Right lung (tissue), 10 donors: ENCODE data around the gene MAGEB18. TPM values are rescaled to one million over a fixed set of nuclear protein-coding genes. Genes with fewer than 3 reads are reported as not detected.

Experiments used
- DNase-seq, 2 donors: peaks; one replicate each; pipeline ENCODE4 v3.0.0-alpha.2; 2013
- long read RNA-seq, 8 donors: transcript quantifications; one replicate each; lab custom pipeline, GENCODE V29; 2026
- polyA plus RNA-seq, 5 donors: library from polyadenylated mRNA; unstranded; fragments of 120-200 nt; gene quantifications; one replicate each; pipeline versions ENCODE4 v1.2.1 to v1.2.3, GENCODE V29; 2013; ENCODE audit warnings: inconsistent platforms in 1 of 5, low replicate concordance in 1 of 5; ENCODE audit not compliant: insufficient read length in 5 of 5, insufficient read depth in 1 of 5

The MAGEB18 gene
- not detected for polyA plus RNA-seq
- long read RNA-seq, donor 1: 0 reads
- long read RNA-seq, donor 2: 0 reads
- long read RNA-seq, donor 3: 0 reads
- long read RNA-seq, donor 4: 0 reads
- long read RNA-seq, donor 5: 0 reads
- long read RNA-seq, donor 6: 0 reads
- long read RNA-seq, donor 7: 0 reads
- long read RNA-seq, donor 8: 0 reads

- DNase-seq: no peak
Measured at GRCh38 chrX:26138274-26138673, at the start of gene MAGEB18. Gene MAGEB18 (plus strand): TSS chrX:26138343. CDS start chrX:26138986, 643 bp downstream.

DNA sequence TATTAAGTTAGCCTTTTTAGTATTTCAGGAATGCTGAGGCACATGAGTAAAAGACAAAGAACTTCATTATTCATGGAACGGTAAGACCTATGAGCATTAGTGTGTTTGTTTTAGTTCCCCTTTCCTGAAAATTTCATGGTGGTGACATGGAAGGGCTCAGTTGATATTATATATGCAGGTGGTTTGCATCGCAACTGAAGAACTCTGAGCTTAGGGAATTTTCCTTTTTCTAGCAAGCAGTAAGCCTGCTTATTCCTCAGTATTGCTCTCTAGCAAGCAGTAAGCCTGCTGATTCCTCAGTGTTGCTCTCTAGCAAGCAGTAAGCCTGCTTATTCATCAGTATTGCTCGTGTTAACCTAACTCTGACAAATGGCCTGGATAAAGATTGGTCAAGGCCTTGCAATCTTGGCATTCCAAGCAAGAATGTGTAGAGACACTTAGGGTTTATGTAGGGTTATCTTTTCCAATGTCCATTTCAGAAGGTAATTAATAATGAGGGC, 37.7 kb upstream of the MAGEB18 start:
- DNase-seq: no peak

GRCh38 chrX:26109142-26109541, 29.0 kb upstream of the MAGEB18 start:
- DNase-seq: no peak

GRCh38 chrX:26146024-26146423, 7.9 kb downstream of the MAGEB18 start:
- DNase-seq: no peak

DNA sequence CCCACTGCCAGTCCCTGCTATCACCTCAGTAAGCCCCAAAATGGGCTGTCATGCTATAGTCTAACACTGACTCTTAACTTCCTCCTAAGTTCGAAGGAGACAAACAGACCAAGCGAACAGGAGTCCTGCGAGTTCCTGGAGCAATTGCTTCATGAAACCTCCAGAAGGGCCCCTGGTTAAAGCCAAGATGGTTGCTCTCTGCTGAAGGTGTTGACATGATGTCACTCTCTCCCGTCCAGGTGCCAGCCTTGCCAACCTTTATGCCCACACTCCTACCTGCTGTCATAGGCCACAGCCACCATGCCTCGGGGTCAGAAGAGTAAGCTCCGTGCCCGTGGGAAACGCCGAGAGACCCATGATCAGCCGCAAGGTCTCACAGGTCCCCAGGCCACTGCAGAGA, 22.2 kb downstream of the MAGEB18 start, which contains the start of gene MAGEB6B:
Gene MAGEB6B, plus strand, starts transcription at position 301 of the 400 bp plus-strand sequence. Its CDS starts 0 bp downstream, at position 301.
- no peak for DNase-seq

Other genes starting within 250 kb of the MAGEB18 start
- gene MAGEB6B, start 22.3 kb downstream of the MAGEB18 start, polyA plus RNA-seq: not detected
- not detected for gene MAGEB6, start 54.1 kb downstream of the MAGEB18 start, polyA plus RNA-seq
- not detected for gene MAGEB5, start 77.8 kb downstream of the MAGEB18 start, polyA plus RNA-seq